K562 (cell line): ENCODE results near the gene RPL11. TPM values are rescaled to one million over a fixed set of nuclear protein-coding genes. Genes with fewer than 3 reads are reported as not detected.

Source experiments
- ATAC-seq: fragments of 200-7000 bp; cut with Tn5 transposase; 3 replicates; pipeline ENCODE4 v1.9.1; 2020; ENCODE audit warnings: moderate library complexity
- BruUV-seq: library from RNA; stranded (reverse); fragments of 400-500 nt; replicated peaks from 2 replicates; lab custom pipeline; 2021; lab: Mats Ljungman, UMichigan
- CTCF ChIA-PET: fragments of 300-600 bp; formaldehyde crosslinking; extraction: SDS; loops from one replicate; lab custom pipeline; 2021; ENCODE audit warnings: low intra/inter-chr PET ratio; lab: Yijun Ruan, JAX
- POLR2A ChIA-PET: fragments of 300-600, 350-650 bp; sonication (Branson Sonifier 250); formaldehyde crosslinking; extraction: SDS; loops from one replicate; lab custom pipeline; 2021; ENCODE audit warnings: antibody characterized with exemption, inconsistent platforms; lab: Yijun Ruan, JAX
- DNase-seq, 4 experiments: peaks; one replicate each; pipeline versions ENCODE4 v3.0.0 to v3.0.0-alpha.2; 2011 to 2018; ENCODE audit warnings: low spot score in 3 of 4, mixed read lengths in 3 of 4; ENCODE audit errors: extremely low read depth in 1 of 4
- FAIRE-seq: peaks from 2 replicates; lab custom pipeline; 2011; peaks lifted over from hg19 to GRCh38; lab: Jason Lieb, UNC
- H2AFZ ChIP-seq: 2 replicates; pipeline ENCODE4 v1.6.0; 2011; ENCODE audit warnings: low read depth, low read length, control low read depth, inconsistent platforms
- H3K27ac ChIP-seq: fragments of 200-600 bp; 3 replicates; pipeline ENCODE4 v1.8.0; 2011; ENCODE audit warnings: low read depth, mild to moderate bottlenecking, control low read depth, inconsistent platforms, low read length, moderate library complexity, mixed read lengths; ENCODE audit errors: extremely low read depth
- H3K27me3 ChIP-seq, 2 experiments: fragments of 300-600 bp in 1 of 2; 2 replicates in 1 of 2; 3 replicates in 1 of 2; pipeline versions ENCODE4 v1.6.0 to v1.8.0; 2011; ENCODE audit warnings: inconsistent platforms in 2 of 2, low read length in 2 of 2, mild to moderate bottlenecking in 1 of 2, mixed read lengths in 1 of 2, moderate library complexity in 1 of 2; ENCODE audit not compliant: control insufficient read depth in 2 of 2, insufficient read depth in 2 of 2
- H3K36me3 ChIP-seq: fragments of 300-600 bp; 3 replicates; pipeline ENCODE4 v1.8.0; 2011; ENCODE audit warnings: mild to moderate bottlenecking, low read length, inconsistent platforms; ENCODE audit not compliant: control insufficient read depth, insufficient read depth
- H3K4me1 ChIP-seq, 2 experiments: fragments of 200-600 bp in 1 of 2; replicated peaks in 1 of 2; 2 replicates in 1 of 2; 3 replicates in 1 of 2; pipeline versions ENCODE4 v1.5.1 to v1.8.0; 2011; ENCODE audit warnings: inconsistent platforms in 2 of 2, low read length in 2 of 2, mild to moderate bottlenecking in 1 of 2, mixed read lengths in 1 of 2, moderate library complexity in 1 of 2; ENCODE audit not compliant: control insufficient read depth in 2 of 2, insufficient read depth in 2 of 2
- H3K4me2 ChIP-seq: 2 replicates; pipeline ENCODE4 v1.6.1; 2011; ENCODE audit warnings: low read length, control low read depth, inconsistent platforms, mixed read lengths; ENCODE audit not compliant: insufficient read depth
- H3K4me3 ChIP-seq: fragments of 200-600 bp; sonication (generic), shearing (Covaris generic); 2 replicates; pipeline ENCODE4 v1.5.1; 2016; ENCODE audit warnings: control low read depth, inconsistent platforms
- H3K79me2 ChIP-seq: fragments of 200-600 bp; 3 replicates; pipeline ENCODE4 v1.8.0; 2011; ENCODE audit warnings: low read length, inconsistent platforms; ENCODE audit not compliant: control insufficient read depth, insufficient read depth
- H3K9ac ChIP-seq, 2 experiments: 2 replicates each; pipeline versions ENCODE4 v1.6.0 to v1.6.1; 2011; ENCODE audit warnings: low read depth in 2 of 2, low read length in 2 of 2, control low read depth in 1 of 2, inconsistent platforms in 1 of 2, mild to moderate bottlenecking in 1 of 2, mixed read lengths in 1 of 2; ENCODE audit not compliant: insufficient read depth in 1 of 2
- H3K9me1 ChIP-seq: one replicate; pipeline ENCODE4 v1.6.0; 2011; ENCODE audit warnings: inconsistent platforms, mild to moderate bottlenecking, low read length, moderate library complexity; ENCODE audit not compliant: control insufficient read depth, insufficient read depth
- H3K9me3 ChIP-seq: replicated peaks from 2 replicates; pipeline ENCODE4 v1.5.1; 2011; ENCODE audit warnings: low read depth, low read length, inconsistent platforms; ENCODE audit not compliant: control insufficient read depth, insufficient read depth
- H4K20me1 ChIP-seq: replicated peaks from 2 replicates; pipeline ENCODE4 v1.6.1; 2011; ENCODE audit warnings: low read length, inconsistent platforms, mixed read lengths; ENCODE audit not compliant: control insufficient read depth, insufficient read depth
- CHD4 ChIP-seq: fragments of 200-600 bp; sonication (generic); IDR thresholded peaks from 3 replicates; pipeline ENCODE4 v1.6.1; 2012; ENCODE audit warnings: low read depth, mild to moderate bottlenecking, mixed read lengths, low read length, inconsistent platforms; ENCODE audit not compliant: insufficient read depth, insufficient replicate concordance, poor library complexity, severe bottlenecking
- HIVEP1 ChIP-seq: fragments of 250-450 bp; sonication (Bioruptor Pico); IDR thresholded peaks from 2 replicates; pipeline ENCODE4 v1.4.0; 2020; ENCODE audit warnings: mild to moderate bottlenecking
- MAFF ChIP-seq: IDR thresholded peaks from 2 replicates; pipeline ENCODE4 v1.6.1; 2012; ENCODE audit warnings: low read length, improper control_type of control experiment
- MTA3 ChIP-seq: fragments of 450-650 bp; formaldehyde crosslinking; IDR thresholded peaks from 2 replicates; pipeline ENCODE4 v1.6.1; 2017; ENCODE audit warnings: mild to moderate bottlenecking, borderline replicate concordance
- STAT5B ChIP-seq: fragments of 250-450 bp; sonication (Bioruptor Pico); IDR thresholded peaks from 2 replicates; pipeline ENCODE4 v1.8.0; 2021; ENCODE audit warnings: mild to moderate bottlenecking, inconsistent platforms
- WGBS: fragments of 100-300 bp; shearing (Covaris generic); methylation state at CpG from one replicate; pipeline ENCODE4 v1.1.6; 2016; ENCODE audit warnings: low coverage, mixed read lengths; ENCODE audit not compliant: insufficient coverage; ENCODE audit errors: missing lambda C conversion rate; 5-methylcytosine and 5-hydroxymethylcytosine counted together
- in situ Hi-C: fragments of 300-500 bp; cut with MboI; formaldehyde crosslinking; loops from 4 replicates; pipeline ENCODE4 v1.15.0; 2018; ENCODE audit warnings: inconsistent platforms, mixed read lengths
- intact Hi-C: fragments of 100-400 bp; cut with micrococcal nuclease; formaldehyde crosslinking; loops from 2 replicates; pipeline ENCODE4 v1.14.2; 2022
- polyA plus RNA-seq, 8 experiments: library from polyadenylated mRNA; depleted of rRNA in 4 of 8; stranded (reverse) in 5 of 8; unstranded in 3 of 8; fragments of >200 nt; fragmentation: Nextera tagmentation in 2 of 8; fragmentation: Illumina TruSeq in 1 of 8; extraction: Ambion mirVana in 2 of 8; extraction: Trizol in 1 of 8; gene quantifications; 2 replicates each; pipeline versions ENCODE4 v1.2.1 to v1.2.3, GENCODE V29; 2011 to 2014; ENCODE audit warnings: inconsistent platforms in 1 of 8, missing spikeins in 1 of 8
- total RNA-seq, 7 experiments: library from RNA; depleted of rRNA in 6 of 7; stranded (reverse); fragments of >200 nt in 6 of 7; fragmentation: Illumina TruSeq in 2 of 7; extraction: Trizol in 2 of 7; gene quantifications; 2 replicates each; pipeline versions ENCODE4 v1.2.1 to v1.2.3, GENCODE V29; 2011 to 2021; ENCODE audit warnings: low replicate concordance in 1 of 7
- TF ChIP-seq, protein P1 (sequence below): fragments of 450-650 bp; IDR thresholded peaks from 2 replicates; pipeline ENCODE4 v1.6.1; 2016; ENCODE audit warnings: antibody characterized with exemption
- TF ChIP-seq, protein P2 (sequence below): fragments of 250-450 bp; sonication (Bioruptor Pico); IDR thresholded peaks from 2 replicates; pipeline ENCODE4 v1.4.0; 2020; ENCODE audit warnings: mild to moderate bottlenecking

The RPL11 gene
- total and polyA plus RNA-seq, 9 of the 15 experiments (the other 6 are each of a cell fraction or from before 2014, with no cell fraction given) = 1,781 to 4,526 (median 3,111) TPM

DNA sequence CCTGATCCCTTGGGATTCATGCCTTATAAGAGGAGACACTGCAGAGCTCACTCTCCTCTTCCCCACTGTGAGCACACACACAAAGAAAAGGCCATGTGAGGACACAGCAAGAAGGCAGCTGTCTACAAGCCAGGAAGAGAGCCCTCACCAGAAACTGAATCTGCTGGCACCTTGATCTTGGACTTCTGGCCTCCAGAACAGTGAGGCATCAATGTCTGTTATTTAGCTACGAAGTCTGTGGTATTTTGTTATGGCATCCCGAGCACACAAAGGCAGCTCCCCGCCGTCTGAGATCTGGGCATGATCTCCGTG is 47.1 kb upstream of the RPL11 start (continued):
- TF ChIP-seq, protein P1, sequence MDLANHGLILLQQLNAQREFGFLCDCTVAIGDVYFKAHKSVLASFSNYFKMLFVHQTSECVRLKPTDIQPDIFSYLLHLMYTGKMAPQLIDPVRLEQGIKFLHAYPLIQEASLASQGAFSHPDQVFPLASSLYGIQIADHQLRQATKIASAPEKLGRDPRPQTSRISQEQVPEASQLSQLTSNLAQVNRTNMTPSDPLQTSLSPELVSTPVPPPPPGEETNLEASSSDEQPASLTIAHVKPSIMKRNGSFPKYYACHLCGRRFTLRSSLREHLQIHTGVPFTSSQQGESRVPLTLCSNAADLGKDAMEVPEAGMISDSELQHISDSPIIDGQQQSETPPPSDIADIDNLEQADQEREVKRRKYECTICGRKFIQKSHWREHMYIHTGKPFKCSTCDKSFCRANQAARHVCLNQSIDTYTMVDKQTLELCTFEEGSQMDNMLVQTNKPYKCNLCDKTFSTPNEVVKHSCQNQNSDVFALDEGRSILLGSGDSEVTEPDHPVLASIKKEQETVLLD = no peak
- no peak for TF ChIP-seq MTA3
- TF ChIP-seq MAFF = no peak

DNA sequence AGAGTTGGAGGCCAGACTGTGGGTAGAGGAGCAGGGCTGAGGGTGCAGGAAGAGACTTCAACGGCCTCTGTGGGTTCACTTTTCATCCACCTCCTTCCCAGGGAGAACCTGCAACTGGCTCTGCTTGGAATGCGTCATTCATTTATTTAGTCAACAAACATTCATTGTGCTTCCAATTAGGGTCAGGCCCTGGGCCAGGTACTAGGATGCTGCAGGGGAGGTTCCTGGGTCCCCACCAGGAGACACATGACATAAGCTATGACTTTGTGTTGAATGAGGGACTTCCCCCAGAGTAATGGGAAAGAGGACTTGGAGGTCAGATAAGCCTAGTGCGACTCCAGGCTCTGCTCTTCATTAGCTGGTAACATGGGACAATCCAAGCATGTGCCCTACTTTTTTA is 46.3 kb upstream of the RPL11 start:
- ChIA-PET POLR2A (interaction anchor here (1.5 kb wide), 1 partner anchor 22 kb away, joined by 3 read pairs; no protein-coding TSS in a partner anchor), CTCF (no interaction called here)
- Histone ChIP-seq H3K4me2 (no peak overlapping the region), H3K79me2 (no peaks in the 10 kb centered on the region), H3K9me1 (no peaks in the 10 kb centered on the region), H3K36me3 (no peaks in the 10 kb centered on the region), H4K20me1 (no peaks in the 10 kb centered on the region; the same call in 1 of the 2 replicates), H3K4me1 (no peaks in the 10 kb centered on the region; a peak in 1 of 5 replicates), H3K27me3 (peaks cover 22 to 42% of the 10 kb centered on the region in 2 experiments), H3K9ac (peak overlapping the region in 1 of 2 experiments; percentile 8; a peak in 1 of 4 replicates), H3K9me3 (no peaks in the 10 kb centered on the region), H2AFZ (no peak overlapping the region), H3K27ac (no peak overlapping the region), H3K4me3 (no peak overlapping the region)
- DNase-seq (no peak), FAIRE-seq (no peak), ATAC-seq (no peak)
- intact Hi-C loops = no loop called here
- WGBS = 10% methylated on average over 3 of the region's 3 CpGs
- in situ Hi-C loops = no loop called here
- no TSS peak for BruUV-seq
- no peak for TF ChIP-seq CHD4
- no peak for TF ChIP-seq HIVEP1
- TF ChIP-seq STAT5B (CRISPR knock-in tag) = no peak
- TF ChIP-seq, protein P2, sequence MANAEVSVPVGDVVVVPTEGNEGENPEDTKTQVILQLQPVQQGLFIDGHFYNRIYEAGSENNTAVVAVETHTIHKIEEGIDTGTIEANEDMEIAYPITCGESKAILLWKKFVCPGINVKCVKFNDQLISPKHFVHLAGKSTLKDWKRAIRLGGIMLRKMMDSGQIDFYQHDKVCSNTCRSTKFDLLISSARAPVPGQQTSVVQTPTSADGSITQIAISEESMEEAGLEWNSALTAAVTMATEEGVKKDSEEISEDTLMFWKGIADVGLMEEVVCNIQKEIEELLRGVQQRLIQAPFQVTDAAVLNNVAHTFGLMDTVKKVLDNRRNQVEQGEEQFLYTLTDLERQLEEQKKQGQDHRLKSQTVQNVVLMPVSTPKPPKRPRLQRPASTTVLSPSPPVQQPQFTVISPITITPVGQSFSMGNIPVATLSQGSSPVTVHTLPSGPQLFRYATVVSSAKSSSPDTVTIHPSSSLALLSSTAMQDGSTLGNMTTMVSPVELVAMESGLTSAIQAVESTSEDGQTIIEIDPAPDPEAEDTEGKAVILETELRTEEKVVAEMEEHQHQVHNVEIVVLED (CRISPR knock-in tag) = no peak
